ENCODE measurements around the gene SLC5A7.

DNA sequence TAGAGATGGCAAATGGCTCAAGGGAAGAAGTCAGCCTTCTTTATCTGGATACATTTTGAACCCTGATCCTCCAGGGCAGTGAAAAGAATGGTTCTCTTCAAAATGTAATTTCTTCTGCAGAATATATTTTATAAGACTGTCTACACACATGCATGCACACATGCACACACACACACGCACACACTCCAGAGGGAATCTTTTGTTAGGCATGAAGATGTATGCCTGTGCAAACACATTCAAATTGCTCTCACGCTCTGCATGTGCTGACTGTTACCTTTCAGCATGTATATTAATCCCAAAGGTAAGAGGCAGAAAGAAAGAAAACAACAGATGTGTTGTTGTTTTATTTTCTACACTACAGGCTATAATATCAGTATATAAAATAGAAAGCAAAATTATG lies 43.2 kb downstream of the SLC5A7 start:
- TF ChIP-seq, protein P1, sequence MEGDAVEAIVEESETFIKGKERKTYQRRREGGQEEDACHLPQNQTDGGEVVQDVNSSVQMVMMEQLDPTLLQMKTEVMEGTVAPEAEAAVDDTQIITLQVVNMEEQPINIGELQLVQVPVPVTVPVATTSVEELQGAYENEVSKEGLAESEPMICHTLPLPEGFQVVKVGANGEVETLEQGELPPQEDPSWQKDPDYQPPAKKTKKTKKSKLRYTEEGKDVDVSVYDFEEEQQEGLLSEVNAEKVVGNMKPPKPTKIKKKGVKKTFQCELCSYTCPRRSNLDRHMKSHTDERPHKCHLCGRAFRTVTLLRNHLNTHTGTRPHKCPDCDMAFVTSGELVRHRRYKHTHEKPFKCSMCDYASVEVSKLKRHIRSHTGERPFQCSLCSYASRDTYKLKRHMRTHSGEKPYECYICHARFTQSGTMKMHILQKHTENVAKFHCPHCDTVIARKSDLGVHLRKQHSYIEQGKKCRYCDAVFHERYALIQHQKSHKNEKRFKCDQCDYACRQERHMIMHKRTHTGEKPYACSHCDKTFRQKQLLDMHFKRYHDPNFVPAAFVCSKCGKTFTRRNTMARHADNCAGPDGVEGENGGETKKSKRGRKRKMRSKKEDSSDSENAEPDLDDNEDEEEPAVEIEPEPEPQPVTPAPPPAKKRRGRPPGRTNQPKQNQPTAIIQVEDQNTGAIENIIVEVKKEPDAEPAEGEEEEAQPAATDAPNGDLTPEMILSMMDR (IDR thresholded peaks at IDR 0.05), result no peak
- no peak for TF ChIP-seq POLR2A (IDR thresholded peaks at IDR 0.05)
- no peak for TF ChIP-seq POLR2AphosphoS5 (IDR thresholded peaks at IDR 0.05)
